HG03280 (cell line): ENCODE results near the gene CD69.
A peak's percentile ranks its signal among the peaks of the same experiment; 100 is the strongest.
"Not testable (repeated sequence)": the region's sequence is repeated elsewhere in the genome, so short reads cannot be mapped to it uniquely, and the experiment has no call there.

Experiments
- ATAC-seq: cut with Tn5 transposase; IDR thresholded peaks from one replicate; pipeline ENCODE4 v1.9.1; 2021; ENCODE audit warnings: mild to moderate bottlenecking, moderate library complexity; ENCODE audit not compliant: unreplicated experiment

Gene CD69

DNA sequence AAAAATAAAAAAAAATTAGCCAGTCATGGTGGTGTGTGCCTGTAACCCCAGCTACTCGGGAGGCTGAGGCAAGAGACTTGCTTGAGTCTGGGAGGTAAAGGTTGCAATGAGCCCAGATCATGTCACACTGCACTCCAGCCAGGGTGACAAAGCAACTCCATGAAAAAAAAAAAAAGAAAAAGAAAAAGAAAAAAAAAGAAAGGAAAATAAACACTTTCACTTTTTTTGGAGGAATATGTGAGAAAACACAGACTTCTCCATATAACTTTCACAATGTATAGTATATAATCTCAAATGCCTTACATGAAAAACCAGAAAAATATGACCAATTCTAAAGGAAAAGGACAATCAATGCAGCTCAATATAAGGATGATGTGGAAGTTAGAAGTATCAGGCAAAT is 36.7 kb downstream of the CD69 start:
- no peak for ATAC-seq

DNA sequence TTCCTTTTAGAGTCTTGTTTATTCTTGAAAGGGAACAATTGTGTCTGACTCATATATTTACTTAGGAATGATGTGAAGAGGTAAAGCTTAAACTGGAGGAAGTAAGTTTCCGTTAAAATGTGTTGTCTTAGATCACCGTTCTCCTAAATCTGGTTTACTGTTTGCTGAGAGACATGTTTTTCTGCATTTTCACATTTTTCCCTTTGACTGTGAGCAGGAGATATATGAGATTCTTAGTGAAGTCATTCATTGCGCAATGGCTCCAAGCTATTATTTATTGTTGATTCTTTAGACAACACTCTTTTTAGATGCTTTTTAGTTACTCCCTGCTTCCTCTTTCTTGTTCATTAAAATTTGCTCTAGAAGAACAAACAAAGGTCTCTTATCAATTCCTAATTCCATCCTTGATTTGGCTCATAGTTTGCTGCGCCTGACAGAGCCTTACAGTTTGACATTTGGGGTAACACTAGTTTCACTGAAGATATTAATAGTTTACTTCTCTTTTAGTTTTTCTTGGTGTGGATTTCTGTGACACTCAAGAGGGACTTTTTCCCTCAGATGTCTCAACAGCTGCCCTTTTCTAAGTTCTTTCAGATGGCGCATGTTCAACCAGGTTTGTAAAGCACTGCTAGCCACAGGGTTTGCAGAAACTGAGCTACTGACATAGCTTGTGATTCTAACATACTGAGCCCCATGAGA is 39.2 kb downstream of the CD69 start:
- peak; percentile 59 for ATAC-seq

DNA sequence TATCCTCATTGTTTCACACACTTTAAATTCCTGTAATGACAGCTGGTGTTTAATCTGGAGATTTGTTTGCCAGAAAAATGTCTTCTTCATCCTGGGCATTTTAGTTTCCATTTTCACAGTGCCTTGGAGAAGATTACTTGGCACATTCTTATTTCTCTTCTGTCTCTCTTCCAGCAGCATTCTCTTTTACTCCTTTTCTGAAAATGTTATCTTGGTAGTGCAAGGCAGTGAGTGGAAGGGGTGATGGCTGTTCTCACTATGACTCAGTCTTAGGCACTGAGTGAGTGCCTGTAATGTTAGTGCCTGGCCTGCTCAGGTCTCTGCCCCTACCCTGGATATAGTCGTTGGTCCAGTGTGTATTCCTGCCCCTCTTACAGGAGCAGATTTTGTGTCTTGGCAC is 40.9 kb downstream of the CD69 start:
- ATAC-seq, result no peak

DNA sequence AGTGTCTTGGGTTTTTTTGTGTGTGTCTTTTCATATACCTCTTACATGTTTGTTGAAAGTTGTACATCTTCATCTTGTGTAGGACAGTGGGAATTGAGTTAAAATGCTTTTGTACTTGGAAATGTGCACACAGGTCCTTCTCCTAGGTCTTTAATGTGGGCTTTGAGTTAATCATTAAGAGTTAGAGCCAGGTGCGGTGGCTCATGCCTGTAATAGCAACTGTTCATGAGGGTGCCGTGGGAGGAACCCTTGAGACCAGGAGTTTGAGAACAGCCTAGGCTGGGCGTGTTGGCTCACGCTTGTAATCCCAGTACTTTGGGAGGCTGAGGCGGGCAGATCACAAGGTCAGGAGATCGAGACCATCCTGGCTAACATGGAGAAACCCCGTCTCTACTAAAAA is 41.7 kb downstream of the CD69 start:
- no peak for ATAC-seq

DNA sequence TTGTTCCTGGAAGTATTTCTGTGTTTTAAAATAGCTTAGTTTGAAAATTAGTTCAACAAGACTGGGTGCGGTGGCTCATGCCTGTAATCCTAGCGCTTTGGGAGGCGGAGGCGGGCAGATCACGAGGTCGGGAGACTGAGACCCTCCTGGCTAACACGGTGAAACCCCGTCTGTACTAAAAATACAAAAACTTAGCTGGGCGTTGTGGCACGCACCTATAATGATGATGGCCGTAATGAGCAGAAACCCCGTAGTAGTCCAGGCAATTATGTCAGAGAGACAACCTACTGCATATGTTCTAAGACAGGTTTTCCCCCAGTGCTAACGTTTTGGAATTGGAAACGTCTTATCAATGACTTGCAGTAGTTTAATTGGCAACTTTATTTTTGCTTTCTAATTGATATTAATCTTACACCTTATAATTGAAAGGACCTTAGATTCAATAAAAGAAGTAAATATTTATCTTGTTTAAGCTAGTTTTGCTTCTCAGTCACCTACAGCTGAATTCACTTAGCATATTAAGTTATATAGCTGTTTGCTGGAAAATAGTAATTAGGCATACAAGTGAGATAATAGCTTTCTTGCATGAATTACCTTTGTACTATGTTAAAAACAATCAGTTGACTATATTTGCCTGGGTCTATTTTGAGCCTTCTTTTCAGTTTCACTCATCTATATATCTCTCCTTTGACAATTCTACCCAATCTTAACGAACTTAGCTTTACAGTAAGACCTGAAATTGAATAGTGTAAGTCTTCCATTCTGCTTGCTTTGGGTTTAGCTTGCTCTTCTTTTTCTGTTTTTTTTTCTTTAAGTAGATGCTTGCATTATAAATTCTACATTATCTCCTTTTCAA is 43.4 kb downstream of the CD69 start:
- no peak for ATAC-seq

DNA sequence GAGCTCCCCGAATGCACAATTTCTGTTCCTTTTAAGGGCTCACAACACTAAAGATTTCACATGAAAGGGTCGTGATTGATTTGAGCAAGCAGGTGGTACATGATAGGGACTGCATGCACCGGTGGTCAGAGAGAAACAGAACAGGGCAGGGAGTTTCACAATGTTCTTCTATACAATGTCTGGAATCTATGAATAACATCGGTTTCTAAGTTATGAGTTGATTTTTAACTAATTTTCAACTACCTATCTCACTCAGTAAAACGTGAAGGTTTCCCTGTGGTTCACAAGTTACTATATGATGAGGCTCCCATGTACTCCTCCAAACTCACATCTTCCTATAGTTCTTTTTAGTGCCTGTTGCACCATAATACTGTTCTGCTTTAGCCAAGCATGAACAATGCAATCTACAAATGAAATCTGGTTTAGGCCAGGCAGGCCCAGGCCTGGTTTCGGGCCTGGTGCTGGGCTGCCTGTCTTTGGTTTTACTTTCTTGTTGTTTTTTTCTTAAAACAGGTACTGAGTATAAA is 47.6 kb downstream of the CD69 start:
- ATAC-seq, result peak; percentile 52

DNA sequence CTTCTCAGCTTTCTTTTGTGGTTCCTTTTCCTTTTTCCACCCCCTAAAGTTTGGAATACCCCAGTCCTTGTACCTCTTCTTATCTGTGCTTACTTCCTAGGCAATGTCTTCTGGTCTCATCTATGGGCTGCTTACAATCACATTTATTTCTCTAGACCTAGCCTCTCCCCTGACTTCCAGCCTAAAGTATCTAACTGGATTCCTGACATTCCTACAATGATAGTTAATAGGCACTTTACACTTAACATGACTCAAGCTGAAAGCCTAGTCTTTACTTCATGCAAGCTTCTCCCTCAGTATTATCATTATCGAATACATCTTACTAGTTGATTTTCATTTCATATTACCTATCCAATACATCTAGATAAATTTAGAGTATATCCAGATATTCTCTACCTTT is 49.0 kb downstream of the CD69 start:
- ATAC-seq, result no peak

DNA sequence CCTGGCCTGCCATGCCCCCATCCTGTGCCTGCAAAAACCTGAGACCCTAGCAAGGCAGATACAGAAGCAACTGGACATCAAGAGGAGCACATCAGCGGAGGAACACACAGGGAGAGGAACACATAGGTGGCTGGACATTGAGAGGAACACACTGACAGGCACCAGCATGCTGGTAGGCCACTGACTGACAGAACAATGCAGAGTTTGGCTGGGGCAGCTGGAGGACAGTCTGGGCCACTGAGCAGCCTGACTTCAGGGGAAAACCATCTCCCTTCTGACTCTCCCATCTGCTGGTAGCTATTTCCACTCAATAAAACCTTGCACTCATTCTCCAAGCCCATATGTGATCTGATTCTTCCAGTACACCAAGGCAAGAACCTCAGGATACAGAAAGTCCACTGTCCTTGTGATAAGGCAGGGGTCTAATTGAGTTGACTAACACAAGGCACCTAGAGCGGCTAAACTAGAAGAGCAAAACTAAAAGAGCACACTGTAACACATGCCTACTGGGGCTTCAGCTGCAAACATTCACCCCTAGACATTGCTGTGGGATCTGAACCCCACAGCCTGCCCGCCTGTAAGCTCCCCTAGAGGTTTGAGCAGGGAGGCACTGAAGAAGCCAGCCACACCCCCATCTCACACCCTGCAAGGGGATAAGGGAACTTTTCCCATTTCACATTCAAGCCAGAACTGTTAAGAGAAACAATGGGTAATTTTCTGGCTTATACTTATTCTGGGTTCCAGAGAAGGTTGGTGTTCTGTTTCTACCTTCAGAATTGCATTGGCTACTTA is 49.9 kb downstream of the CD69 start:
- ATAC-seq, result no peak

DNA sequence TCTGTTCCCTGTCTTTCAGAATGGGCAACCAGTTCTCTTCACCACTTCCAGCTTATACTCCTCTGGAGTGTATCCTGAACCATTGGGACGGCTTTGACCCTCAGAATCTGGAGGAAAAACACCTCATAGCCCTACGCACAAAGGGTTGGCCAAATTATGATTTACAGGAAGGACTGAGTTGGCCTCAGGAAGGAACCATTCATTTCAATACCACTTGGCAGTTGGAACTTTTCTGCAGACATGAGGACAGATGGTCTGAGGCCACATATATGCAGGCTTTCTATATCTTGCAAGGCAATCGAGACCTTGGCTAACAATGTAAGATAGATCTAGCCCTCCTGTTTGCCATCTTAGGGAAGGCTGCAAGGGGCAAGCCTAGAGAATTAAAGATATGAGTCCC is 51.8 kb downstream of the CD69 start:
- ATAC-seq, result no peak

DNA sequence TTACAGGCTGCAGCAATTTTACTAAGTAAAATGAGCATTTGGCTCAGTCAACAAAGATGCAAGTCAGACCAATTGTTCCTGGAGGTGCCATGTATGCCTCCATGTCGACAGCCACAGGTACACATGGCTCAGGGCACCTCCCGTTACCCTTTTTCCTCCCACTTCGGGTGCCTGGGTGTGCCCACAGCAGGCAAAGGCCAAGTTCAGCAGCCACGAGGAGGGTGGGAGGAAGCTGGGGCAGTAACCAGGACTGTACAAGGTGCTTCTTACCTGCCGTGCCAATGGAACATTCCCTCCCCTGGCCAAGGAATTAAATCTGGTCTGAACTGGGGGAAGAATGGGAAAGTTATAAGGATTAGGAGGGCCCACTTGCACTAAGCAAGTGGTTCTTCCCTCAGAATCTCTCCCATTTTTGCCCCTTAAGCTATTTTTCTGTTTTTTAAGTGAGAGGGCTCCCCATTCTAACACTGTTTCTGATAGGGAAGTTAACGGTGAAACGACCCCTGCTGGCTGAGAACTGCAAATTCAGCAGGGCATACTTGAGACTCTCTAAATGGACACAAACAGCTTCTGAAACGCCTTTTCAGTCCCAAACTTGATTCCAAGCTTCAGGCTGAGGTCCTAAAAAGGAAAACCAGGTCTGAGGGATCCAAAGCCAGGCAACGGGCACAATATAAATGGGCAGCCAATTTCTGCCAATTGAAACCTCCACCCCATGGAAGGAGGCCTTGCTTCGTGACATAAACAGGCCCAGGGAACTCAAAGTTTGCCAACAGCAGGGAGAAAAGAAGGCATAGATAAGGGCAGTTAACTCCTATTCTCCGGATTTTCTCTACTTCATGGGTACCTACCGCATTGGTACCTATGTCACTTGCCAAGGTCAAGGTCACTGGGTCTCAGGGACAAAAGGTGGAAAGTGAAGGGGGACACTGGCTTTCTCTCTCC is 52.6 kb downstream of the CD69 start:
- ATAC-seq, result no peak

DNA sequence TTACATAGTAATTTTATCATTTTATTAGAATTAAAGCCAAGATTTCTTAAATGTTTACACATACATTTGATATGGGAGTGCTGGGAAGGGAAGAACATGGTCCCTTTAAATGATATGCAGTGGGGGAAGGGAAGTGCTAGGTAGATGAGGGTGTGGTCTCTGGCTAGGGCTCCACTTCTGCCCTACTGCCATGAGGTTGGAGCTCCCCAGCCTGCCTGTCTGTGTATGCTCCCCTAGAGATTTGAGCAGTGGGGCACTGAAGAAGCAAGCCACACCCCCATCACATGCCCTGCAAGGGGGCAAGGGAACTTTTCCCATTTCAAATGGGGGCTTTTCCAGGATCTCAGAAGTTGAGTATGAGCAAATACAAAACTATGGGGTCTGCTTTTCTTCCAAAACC is 53.3 kb downstream of the CD69 start:
- no peak for ATAC-seq

DNA sequence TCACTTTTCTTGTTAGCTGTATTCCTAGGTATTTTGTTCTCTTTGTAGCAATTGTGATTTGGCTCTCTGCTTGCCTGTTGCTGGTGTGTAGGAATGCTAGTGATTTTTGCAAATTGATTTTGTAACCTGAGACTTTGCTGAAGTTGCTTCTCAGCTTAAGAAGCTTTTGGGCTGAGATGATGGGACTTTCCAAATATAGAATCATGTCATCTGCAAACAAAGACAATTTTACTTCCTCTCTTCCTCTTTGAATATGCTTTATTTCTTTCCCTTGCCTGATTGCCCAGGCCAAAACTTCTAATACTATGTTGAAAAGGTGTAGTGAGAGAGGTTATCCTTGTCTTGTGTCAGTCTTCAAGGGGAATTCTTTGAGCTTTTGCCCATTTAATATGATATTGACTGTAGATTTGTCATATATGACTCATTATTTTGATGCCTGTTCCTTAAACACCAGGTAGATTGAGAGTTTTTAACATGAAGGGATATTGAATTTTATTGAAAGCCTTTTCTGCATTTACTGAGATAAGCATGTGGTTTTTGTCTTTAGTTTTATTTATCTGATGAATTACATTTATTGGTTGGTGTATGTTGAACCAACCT is 54.5 kb downstream of the CD69 start:
- no peak for ATAC-seq

DNA sequence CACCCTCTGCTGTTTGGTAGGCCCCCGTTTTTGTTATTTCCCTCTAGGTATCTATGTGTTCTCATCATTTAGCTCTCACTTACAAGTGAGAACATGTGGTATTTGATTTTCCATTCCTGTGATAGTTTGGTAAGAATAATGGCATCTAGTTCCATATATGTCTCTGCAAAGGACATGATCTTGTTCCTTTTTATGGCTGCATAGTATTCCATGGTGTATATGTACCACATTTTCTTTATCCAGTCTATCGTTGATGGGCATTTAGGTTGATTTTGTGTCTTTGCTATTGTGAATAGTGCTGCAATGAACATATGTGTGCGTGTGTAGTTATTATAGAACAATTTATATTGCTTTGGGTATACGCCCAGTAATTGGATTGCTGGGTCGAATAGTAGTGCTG is 56.1 kb downstream of the CD69 start:
- not testable (repeated sequence) for ATAC-seq
